PC-9 (cell line): ENCODE measurements around the gene ADIPOR1. TPM values are rescaled to one million over a fixed set of nuclear protein-coding genes. Genes with fewer than 3 reads are reported as not detected.

Source experiments
- BruUV-seq: library from RNA; stranded (reverse); fragments of 400-500 nt; replicated peaks from 2 replicates; lab custom pipeline; 2021; lab: Mats Ljungman, UMichigan
- CTCF ChIA-PET: fragments of 300-600 bp; sonication (Branson Sonifier 250); formaldehyde crosslinking; loops from one replicate; lab custom pipeline; 2022; ENCODE audit warnings: antibody characterized with exemption; lab: Charles Lee
- POLR2A ChIA-PET: fragments of 300-600 bp; sonication (Branson Sonifier 250); formaldehyde crosslinking; loops from one replicate; lab custom pipeline; 2022; ENCODE audit warnings: antibody characterized with exemption; ENCODE audit not compliant: unreplicated experiment; lab: Charles Lee
- DNase-seq, 2 experiments: peaks; one replicate each; pipeline versions ENCODE4 v3.0.0 to v3.0.0-alpha.2; 2015 to 2022; ENCODE audit warnings: mixed read lengths in 1 of 2
- H2AFZ ChIP-seq: fragments of 200-600 bp; sonication (generic); 2 replicates; pipeline ENCODE4 v1.8.1; 2017; ENCODE audit warnings: antibody characterized with exemption
- H3F3A ChIP-seq: fragments of 200-600 bp; sonication (generic); 2 replicates; pipeline ENCODE4 v1.8.1; 2017; ENCODE audit warnings: antibody characterized with exemption, mild to moderate bottlenecking, low read depth; ENCODE audit not compliant: insufficient read depth
- H3K27ac ChIP-seq: fragments of 200-600 bp; sonication (generic); 2 replicates; pipeline ENCODE4 v1.6.1; 2016; ENCODE audit warnings: mixed run types
- H3K27me3 ChIP-seq: fragments of 200-600 bp; sonication (generic); 2 replicates; pipeline ENCODE4 v1.6.1; 2016; ENCODE audit warnings: low read depth, mixed run types; ENCODE audit not compliant: insufficient read depth
- H3K36me3 ChIP-seq: fragments of 200-600 bp; sonication (generic); 2 replicates; pipeline ENCODE4 v1.6.1; 2016; ENCODE audit warnings: low read depth, mixed run types
- H3K4me1 ChIP-seq: fragments of 200-600 bp; sonication (generic); replicated peaks from 2 replicates; pipeline ENCODE4 v1.6.1; 2016; ENCODE audit warnings: mixed run types; ENCODE audit not compliant: insufficient read depth
- H3K4me2 ChIP-seq: fragments of 200-600 bp; sonication (generic); 2 replicates; pipeline ENCODE4 v1.6.1; 2017; ENCODE audit warnings: mixed run types
- H3K4me3 ChIP-seq: fragments of 200-600 bp; sonication (generic); 2 replicates; pipeline ENCODE4 v1.6.1; 2016; ENCODE audit warnings: mixed run types
- H3K79me2 ChIP-seq: fragments of 200-600 bp; sonication (generic); 2 replicates; pipeline ENCODE4 v1.6.1; 2017; ENCODE audit warnings: low read depth, mixed run types
- H3K9me2 ChIP-seq: fragments of 200-600 bp; sonication (generic); 2 replicates; pipeline ENCODE4 v1.8.1; 2017; ENCODE audit warnings: mild to moderate bottlenecking; ENCODE audit not compliant: insufficient read depth
- H3K9me3 ChIP-seq: fragments of 200-600 bp; sonication (generic); 2 replicates; pipeline ENCODE4 v1.8.1; 2016; ENCODE audit warnings: low read depth; ENCODE audit not compliant: insufficient read depth
- H4K20me1 ChIP-seq: fragments of 200-600 bp; sonication (generic); 2 replicates; pipeline ENCODE4 v1.8.1; 2017; ENCODE audit not compliant: insufficient read depth
- CTCF ChIP-seq: fragments of 200-600 bp; sonication (generic); conservative IDR thresholded peaks from 2 replicates; pipeline ENCODE4 v1.6.1; 2017; ENCODE audit warnings: mixed run types, antibody characterized with exemption, mild to moderate bottlenecking, moderate library complexity
- EZH2 ChIP-seq: fragments of 200-600 bp; sonication (generic); IDR thresholded peaks from 2 replicates; pipeline ENCODE4 v1.8.0; 2017; ENCODE audit warnings: antibody characterized with exemption, low read depth
- intact Hi-C: fragments of 100-400 bp; cut with micrococcal nuclease; formaldehyde crosslinking; loops from one replicate; pipeline ENCODE4 v1.10.0; 2022; ENCODE audit not compliant: unreplicated experiment
- total RNA-seq: library from RNA; stranded (reverse); gene quantifications from 2 replicates; pipeline ENCODE4 v1.2.3, GENCODE V29; 2021

ADIPOR1 gene
- total RNA-seq, 1 experiment from 2014 or later, result 102 TPM

- ChIA-PET CTCF (no interaction called here), POLR2A (no interaction called here)
- peaks cover 17% of the 10 kb centered on the region; the same call in 1 of the 2 replicates for H3F3A ChIP-seq
- H3K27me3 ChIP-seq, result no peaks in the 10 kb centered on the region
- H3K9me3 ChIP-seq, result no peaks in the 10 kb centered on the region; the same call in 1 of the 2 replicates
- no peaks in the 10 kb centered on the region for H3K4me1 ChIP-seq
- H3K4me3 ChIP-seq, result no peak overlapping the region
- H4K20me1 ChIP-seq, result no peaks in the 10 kb centered on the region
- no peak for DNase-seq
- no peaks in the 10 kb centered on the region for H3K79me2 ChIP-seq
- BruUV-seq, result no TSS peak
- H3K4me2 ChIP-seq, result no peak overlapping the region
- no peak overlapping the region for H3K27ac ChIP-seq
- 0 out of 2 replicates have a peak, but pooled peaks cover 6% of the 10 kb centered on the region for H3K36me3 ChIP-seq
- no peaks in the 10 kb centered on the region for H3K9me2 ChIP-seq
- TF ChIP-seq EZH2 (no peak), CTCF (no peak)
- H2AFZ ChIP-seq, result no peak overlapping the region; the same call in 1 of the 2 replicates
- intact Hi-C loops, result no loop called here
Measured at GRCh38 chr1:202935844-202936243, 22.3 kb downstream of the ADIPOR1 start.

- no peak for TF ChIP-seq EZH2
- TF ChIP-seq CTCF, result no peak
- H3K79me2 ChIP-seq, result no peaks in the 10 kb centered on the region
- ChIA-PET CTCF (no interaction called here), POLR2A (no interaction called here)
- H3K9me2 ChIP-seq, result no peaks in the 10 kb centered on the region
- no peak overlapping the region for H3K27ac ChIP-seq
- no peaks in the 10 kb centered on the region for H4K20me1 ChIP-seq
- no peaks in the 10 kb centered on the region; the same call in 1 of the 2 replicates for H3K9me3 ChIP-seq
- no peak overlapping the region for H2AFZ ChIP-seq
- no peaks in the 10 kb centered on the region for H3K27me3 ChIP-seq
- intact Hi-C loops, result no loop called here
- no peaks in the 10 kb centered on the region for H3K4me1 ChIP-seq
- peaks cover 15% of the 10 kb centered on the region; the same call in 1 of the 2 replicates for H3F3A ChIP-seq
- H3K4me3 ChIP-seq, result no peak overlapping the region
- no peak for DNase-seq
- H3K4me2 ChIP-seq, result no peak overlapping the region
- no TSS peak for BruUV-seq
- no peaks in the 10 kb centered on the region for H3K36me3 ChIP-seq
Measured at GRCh38 chr1:202934755-202935154, 23.4 kb downstream of the ADIPOR1 start.

- Histone ChIP-seq H3K4me1 (no peaks in the 10 kb centered on the region), H3K4me3 (no peak overlapping the region), H3K27ac (no peak overlapping the region), H3K36me3 (no peaks in the 10 kb centered on the region), H3K79me2 (no peaks in the 10 kb centered on the region), H3K4me2 (no peak overlapping the region), H4K20me1 (no peaks in the 10 kb centered on the region), H2AFZ (no peak overlapping the region), H3K9me3 (no peaks in the 10 kb centered on the region; the same call in 1 of the 2 replicates), H3K27me3 (no peaks in the 10 kb centered on the region), H3K9me2 (no peaks in the 10 kb centered on the region), H3F3A (peaks cover 12% of the 10 kb centered on the region)
- intact Hi-C loops, result no loop called here
- CTCF ChIA-PET, result no interaction called here
- no peak for TF ChIP-seq EZH2
- TF ChIP-seq CTCF, result no peak
- no peak for DNase-seq
- POLR2A ChIA-PET, result no interaction called here
- BruUV-seq, result no TSS peak
Measured at GRCh38 chr1:202932476-202932875, 25.6 kb downstream of the ADIPOR1 start.
